H1 (cell line): ENCODE measurements around the gene IAH1. TPM values are rescaled to one million over a fixed set of nuclear protein-coding genes. Genes with fewer than 3 reads are reported as not detected.

ENCODE experiments used
- CTCF ChIA-PET: fragments of 300-600 bp; sonication (Branson Sonifier 250); formaldehyde crosslinking; loops from one replicate; lab custom pipeline; 2021; ENCODE audit not compliant: partially characterized antibody; lab: Charles Lee
- POLR2A ChIA-PET: fragments of 300-600 bp; sonication (Branson Sonifier 250); formaldehyde crosslinking; loops from one replicate; lab custom pipeline; 2021; ENCODE audit warnings: inconsistent platforms; ENCODE audit not compliant: partially characterized antibody; lab: Charles Lee
- DNase-seq, 2 experiments: peaks; one replicate each; pipeline versions ENCODE4 v3.0.0 to v3.0.0-alpha.2; 2010 to 2022; ENCODE audit warnings: low spot score in 2 of 2, low read depth in 1 of 2, mixed read lengths in 1 of 2
- FAIRE-seq: peaks from 2 replicates; lab custom pipeline; 2011; peaks lifted over from hg19 to GRCh38; lab: Jason Lieb, UNC
- H2AFZ ChIP-seq: 2 replicates; pipeline ENCODE4 v1.8.1; 2012; ENCODE audit warnings: low read length, inconsistent platforms
- H2AK5ac ChIP-seq: 2 replicates; pipeline ENCODE4 v1.6.1; 2013; ENCODE audit warnings: low read depth, low read length
- H2BK120ac ChIP-seq: replicated peaks from 2 replicates; pipeline ENCODE3; 2013; ENCODE audit warnings: low read depth, low read length, inconsistent platforms
- H2BK12ac ChIP-seq: 2 replicates; pipeline ENCODE4 v1.6.1; 2013; ENCODE audit warnings: low read depth, low read length
- H2BK15ac ChIP-seq: 2 replicates; pipeline ENCODE4 v1.6.1; 2013; ENCODE audit warnings: low read length
- H2BK20ac ChIP-seq: 2 replicates; pipeline ENCODE4 v1.6.1; 2013; ENCODE audit warnings: low read length
- H2BK5ac ChIP-seq: 2 replicates; pipeline ENCODE4 v1.6.1; 2013; ENCODE audit warnings: low read depth, low read length
- H3K14ac ChIP-seq: 2 replicates; pipeline ENCODE4 v1.6.1; 2013; ENCODE audit warnings: inconsistent platforms; ENCODE audit not compliant: insufficient read length
- H3K18ac ChIP-seq: 2 replicates; pipeline ENCODE4 v1.6.1; 2013; ENCODE audit warnings: low read length; ENCODE audit errors: extremely low read depth
- H3K23ac ChIP-seq: 2 replicates; pipeline ENCODE4 v1.6.1; 2013; ENCODE audit warnings: inconsistent platforms; ENCODE audit not compliant: insufficient read length
- H3K23me2 ChIP-seq: 2 replicates; pipeline ENCODE4 v1.6.1; 2013; ENCODE audit warnings: low read depth, low read length
- H3K27ac ChIP-seq: 2 replicates; pipeline ENCODE4 v1.6.1; 2011; ENCODE audit warnings: low read depth, low read length, inconsistent platforms
- H3K27me3 ChIP-seq, 4 experiments: replicated peaks in 1 of 4; 1 replicate in 1 of 4; 2 replicates in 3 of 4; pipeline versions ENCODE4 v1.6.1 to v1.8.1; 2011 to 2013; ENCODE audit warnings: low read length in 3 of 4, mild to moderate bottlenecking in 3 of 4, inconsistent platforms in 2 of 4, mixed read lengths in 2 of 4, moderate library complexity in 1 of 4; ENCODE audit not compliant: control insufficient read depth in 3 of 4, insufficient read depth in 3 of 4; ENCODE audit errors: extremely low read depth in 1 of 4
- H3K36me3 ChIP-seq, 4 experiments: 2 replicates each; pipeline versions ENCODE4 v1.6.1 to v1.8.1; 2011 to 2013; ENCODE audit warnings: mild to moderate bottlenecking in 4 of 4, low read length in 3 of 4, moderate library complexity in 2 of 4, control low read depth in 1 of 4, inconsistent platforms in 1 of 4; ENCODE audit not compliant: insufficient read depth in 4 of 4, control insufficient read depth in 2 of 4
- H3K4ac ChIP-seq: replicated peaks from 2 replicates; pipeline ENCODE3; 2013; ENCODE audit warnings: low read length, low read depth, mixed read lengths, inconsistent platforms; ENCODE audit not compliant: insufficient read length
- H3K4me1 ChIP-seq, 4 experiments: replicated peaks in 1 of 4; 1 replicate in 1 of 4; 2 replicates in 3 of 4; pipeline versions ENCODE4 v1.6.1 to v1.8.1; 2011 to 2013; ENCODE audit warnings: low read length in 3 of 4, inconsistent platforms in 2 of 4, mixed read lengths in 1 of 4; ENCODE audit not compliant: insufficient read depth in 4 of 4, control insufficient read depth in 3 of 4
- H3K4me2 ChIP-seq, 2 experiments: 2 replicates each; pipeline versions ENCODE4 v1.6.1 to v1.8.1; 2011 to 2013; ENCODE audit warnings: low read depth in 2 of 2, low read length in 2 of 2, control low read depth in 1 of 2, inconsistent platforms in 1 of 2, mild to moderate bottlenecking in 1 of 2; ENCODE audit not compliant: insufficient read depth in 1 of 2
- H3K4me3 ChIP-seq, 4 experiments: fragments of 200-600, 300-600 bp in 1 of 4; sonication (generic), shearing (Covaris generic), sonication (Bioruptor Twin) in 1 of 4; 2 replicates each; pipeline versions ENCODE4 v1.5.1 to v1.8.1; 2011 to 2016; ENCODE audit warnings: low read length in 4 of 4, low read depth in 3 of 4, control low read depth in 2 of 4, inconsistent platforms in 2 of 4, mild to moderate bottlenecking in 2 of 4, mixed read lengths in 1 of 4, moderate library complexity in 1 of 4; ENCODE audit not compliant: insufficient read depth in 2 of 4; ENCODE audit errors: extremely low read depth in 1 of 4
- H3K56ac ChIP-seq: replicated peaks from 2 replicates; pipeline ENCODE3; 2013; ENCODE audit warnings: low read depth, mild to moderate bottlenecking, mixed read lengths, low read length, inconsistent platforms; ENCODE audit not compliant: insufficient read length
- H3K79me1 ChIP-seq: 2 replicates; pipeline ENCODE4 v1.6.1; 2013; ENCODE audit warnings: low read depth, low read length, control low read depth
- H3K79me2 ChIP-seq, 2 experiments: 2 replicates each; pipeline versions ENCODE4 v1.6.1 to v1.8.1; 2012 to 2013; ENCODE audit warnings: low read length in 2 of 2, mild to moderate bottlenecking in 2 of 2, inconsistent platforms in 1 of 2; ENCODE audit not compliant: insufficient read depth in 2 of 2, control insufficient read depth in 1 of 2
- H3K9ac ChIP-seq, 4 experiments: replicated peaks in 1 of 4; 1 replicate in 1 of 4; 2 replicates in 3 of 4; pipeline versions ENCODE4 v1.6.1 to v1.8.1; 2011 to 2013; ENCODE audit warnings: low read depth in 3 of 4, low read length in 3 of 4, control low read depth in 2 of 4, mild to moderate bottlenecking in 2 of 4, moderate library complexity in 2 of 4, inconsistent platforms in 1 of 4; ENCODE audit errors: extremely low read depth in 1 of 4
- H3K9me3 ChIP-seq, 2 experiments: 2 replicates each; pipeline versions ENCODE4 v1.6.1 to v1.8.1; 2012 to 2013; ENCODE audit warnings: mild to moderate bottlenecking in 2 of 2, moderate library complexity in 2 of 2, control low read depth in 1 of 2, inconsistent platforms in 1 of 2, low read depth in 1 of 2, low read length in 1 of 2, mixed read lengths in 1 of 2; ENCODE audit not compliant: insufficient read depth in 2 of 2
- H4K20me1 ChIP-seq, 2 experiments: replicated peaks in 1 of 2; 2 replicates each; pipeline versions ENCODE3 to v1.8.1; 2011 to 2013; ENCODE audit warnings: inconsistent platforms in 2 of 2, low read length in 2 of 2, mild to moderate bottlenecking in 1 of 2; ENCODE audit not compliant: insufficient read depth in 2 of 2, control insufficient read depth in 1 of 2
- H4K5ac ChIP-seq: 2 replicates; pipeline ENCODE4 v1.6.1; 2013; ENCODE audit warnings: low read length, low read depth, mixed read lengths, inconsistent platforms; ENCODE audit not compliant: insufficient read length
- H4K8ac ChIP-seq: 2 replicates; pipeline ENCODE4 v1.8.0; 2013; ENCODE audit warnings: mild to moderate bottlenecking, moderate library complexity, low read length, inconsistent platforms; ENCODE audit not compliant: insufficient read depth; ENCODE audit errors: extremely low read depth
- H4K91ac ChIP-seq: replicated peaks from 2 replicates; pipeline ENCODE3; 2013; ENCODE audit warnings: low read length, mixed read lengths, inconsistent platforms; ENCODE audit not compliant: insufficient read length
- JUND ChIP-seq: IDR thresholded peaks from 2 replicates; pipeline ENCODE4 v1.6.1; 2011; ENCODE audit warnings: mild to moderate bottlenecking, improper control_type of control experiment, low read length
- KDM5A ChIP-seq: fragments of 200-600 bp; IDR thresholded peaks from 2 replicates; pipeline ENCODE4 v1.7.1; 2012; ENCODE audit warnings: mild to moderate bottlenecking, low read length, inconsistent platforms, mixed read lengths
- POLR2AphosphoS5 ChIP-seq: IDR thresholded peaks from 2 replicates; pipeline ENCODE4 v1.6.1; 2011; ENCODE audit warnings: low read depth, low read length
- POU5F1 ChIP-seq: IDR thresholded peaks from 2 replicates; pipeline ENCODE4 v1.6.1; 2011; ENCODE audit warnings: low read depth, mild to moderate bottlenecking, low read length, moderate library complexity
- SIRT6 ChIP-seq: IDR thresholded peaks from one replicate; pipeline ENCODE4 v1.7.1; 2012; ENCODE audit warnings: low read length, inconsistent platforms
- WGBS, 2 experiments: shearing (Covaris generic) in 1 of 2; methylation state at CpG; one replicate each; pipeline versions ENCODE4 v1.1.6 to v1.1.7; 2013 to 2015; ENCODE audit warnings: low lambda C conversion rate in 2 of 2, mixed read lengths in 2 of 2, inconsistent platforms in 1 of 2, low coverage in 1 of 2, missing lambda C conversion rate in 1 of 2; ENCODE audit not compliant: insufficient replicate concordance in 2 of 2, insufficient coverage in 1 of 2, insufficient read length in 1 of 2; ENCODE audit errors: extremely low coverage in 1 of 2, missing lambda C conversion rate in 1 of 2; 5-methylcytosine and 5-hydroxymethylcytosine counted together
- polyA plus RNA-seq, 7 experiments: library from polyadenylated mRNA; depleted of rRNA in 3 of 7; stranded (reverse) in 5 of 7; unstranded in 2 of 7; fragments of >200 nt in 5 of 7; fragments of 200-250 nt in 2 of 7; gene quantifications; 1 replicate in 5 of 7; 2 replicates in 1 of 7; 4 replicates in 1 of 7; pipeline versions ENCODE4 v1.2.1 to v1.2.3, GENCODE V29; 2011 to 2013; ENCODE audit warnings: missing spikeins in 2 of 7, mixed read lengths in 2 of 7
- total RNA-seq: library from RNA; stranded (reverse); fragmentation: NEBNext Ultra II Directional; extraction: Animal tissue kit (Norgen Biotek cat#: 25700); gene quantifications from 2 replicates; pipeline ENCODE4 v1.2.1, GENCODE V29; 2021

IAH1 gene
- total and polyA plus RNA-seq, 2 of the 8 experiments (the other 6 are each of a cell fraction or from before 2014, with no cell fraction given) = 15.1 to 21.5 TPM

- H2BK15ac ChIP-seq = no peak overlapping the region
- no peak overlapping the region for H4K5ac ChIP-seq
- no peak overlapping the region for H4K91ac ChIP-seq
- no peak overlapping the region for H3K23ac ChIP-seq
- H3K14ac ChIP-seq = no peak overlapping the region
- H3K79me2 ChIP-seq = no peaks in the 10 kb centered on the region
- H2AFZ ChIP-seq = no peak overlapping the region
- ChIA-PET POLR2A (interaction anchor here (2.3 kb wide), 1 partner anchor 14 kb away, joined by 7 read pairs; no protein-coding TSS in a partner anchor), CTCF (no interaction called here)
- 91% methylated on average over 5 of the region's 5 CpGs; no CpG with 5 or more reads in 1 of the 2 experiments for WGBS, 2 experiments
- no peak overlapping the region for H3K18ac ChIP-seq
- peaks cover 3 to 37% (median 20%) of the 10 kb centered on the region in 4 experiments for H3K36me3 ChIP-seq
- H2AK5ac ChIP-seq = no peak overlapping the region
- H4K20me1 ChIP-seq = peaks cover 0 to 2% of the 10 kb centered on the region in 2 experiments
- H4K8ac ChIP-seq = no peak overlapping the region
- DNase-seq (no peak), FAIRE-seq (no peak)
- H3K4me3 ChIP-seq = no peak overlapping the region
- no peak overlapping the region for H3K9ac ChIP-seq
- H2BK120ac ChIP-seq = no peak overlapping the region
- H3K4me2 ChIP-seq = no peak overlapping the region
- H3K79me1 ChIP-seq = no peaks in the 10 kb centered on the region
- H3K4ac ChIP-seq = no peak overlapping the region
- no peaks in the 10 kb centered on the region for H3K4me1 ChIP-seq
- H2BK12ac ChIP-seq = no peak overlapping the region
- no peak overlapping the region for H2BK5ac ChIP-seq
- no peaks in the 10 kb centered on the region for H3K9me3 ChIP-seq
- no peaks in the 10 kb centered on the region for H3K27me3 ChIP-seq
- no peak overlapping the region for H3K27ac ChIP-seq
- no peaks in the 10 kb centered on the region for H3K23me2 ChIP-seq
- no peak overlapping the region for H2BK20ac ChIP-seq
- H3K56ac ChIP-seq = no peak overlapping the region
- TF ChIP-seq KDM5A (no peak), POLR2AphosphoS5 (no peak), SIRT6 (no peak), JUND (no peak), POU5F1 (no peak)
Measured at GRCh38 chr2:9484533-9484932, 10.2 kb downstream of the IAH1 start.
